Renal cortex interstitium (tissue), 11 donors: ENCODE measurements around the gene ZNF417. TPM values are rescaled to one million over a fixed set of nuclear protein-coding genes. Genes with fewer than 3 reads are reported as not detected.
"Not testable (repeated sequence)": the region's sequence is repeated elsewhere in the genome, so short reads cannot be mapped to it uniquely, and the experiment has no call there.

ENCODE experiments used
- DNase-seq, 11 donors: peaks; one replicate each; pipeline ENCODE4 v3.0.0-alpha.2; 2013; ENCODE audit warnings: low read depth in 9 of 11, low spot score in 4 of 11; ENCODE audit errors: extremely low read depth in 1 of 11
- polyA plus RNA-seq, 3 donors: library from polyadenylated mRNA; unstranded; fragments of 120-200 nt; gene quantifications; one replicate each; pipeline ENCODE4 v1.2.1, GENCODE V29; 2013; ENCODE audit not compliant: insufficient read length in 3 of 3

Gene ZNF417
- polyA plus RNA-seq, 3 donors: 20.6 to 31.7 (median 29.6) TPM

GRCh38 chr19:57900311-57900710, 16.1 kb downstream of the ZNF417 start:
- no peak for DNase-seq

GRCh38 chr19:57890706-57891105, 25.7 kb downstream of the ZNF417 start:
- DNase-seq: not testable (repeated sequence)

- peak; percentile 60 to 90 (median 77) for DNase-seq
Measured at GRCh38 chr19:57888560-57889231, 27.7 kb downstream of the ZNF417 start, which contains the start of gene ZNF814. ZNF814 (minus strand) TSS chr19:57889037; CDS start chr19:57888802, 235 bp downstream.

DNA sequence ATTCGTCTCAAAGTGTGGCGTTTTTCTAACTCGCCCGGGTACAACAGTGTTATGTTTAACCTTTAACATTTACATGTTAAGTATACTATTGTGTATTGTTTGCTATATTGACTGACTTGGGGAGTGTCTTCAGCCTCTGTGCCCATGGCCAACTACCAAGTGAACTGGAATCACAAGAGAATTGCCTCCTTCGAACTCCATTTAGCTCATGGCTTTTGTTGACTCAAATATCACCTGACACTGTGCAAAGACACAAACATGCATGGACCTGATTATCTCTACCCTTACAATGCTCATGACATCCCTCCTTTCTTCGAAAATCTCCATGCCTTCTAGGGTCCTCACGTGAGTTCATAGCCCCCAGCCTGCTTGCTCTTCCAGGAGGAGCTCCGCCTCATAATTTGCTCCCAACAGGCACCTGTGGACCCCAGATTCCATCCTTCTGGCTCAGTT, 28.3 kb downstream of the ZNF417 start:
- DNase-seq: no peak

- DNase-seq: peak in 8 of 11 donors; percentile 25 to 56 (median 38)
Measured at GRCh38 chr19:57887195-57887941, 29.0 kb downstream of the ZNF417 start.

DNA sequence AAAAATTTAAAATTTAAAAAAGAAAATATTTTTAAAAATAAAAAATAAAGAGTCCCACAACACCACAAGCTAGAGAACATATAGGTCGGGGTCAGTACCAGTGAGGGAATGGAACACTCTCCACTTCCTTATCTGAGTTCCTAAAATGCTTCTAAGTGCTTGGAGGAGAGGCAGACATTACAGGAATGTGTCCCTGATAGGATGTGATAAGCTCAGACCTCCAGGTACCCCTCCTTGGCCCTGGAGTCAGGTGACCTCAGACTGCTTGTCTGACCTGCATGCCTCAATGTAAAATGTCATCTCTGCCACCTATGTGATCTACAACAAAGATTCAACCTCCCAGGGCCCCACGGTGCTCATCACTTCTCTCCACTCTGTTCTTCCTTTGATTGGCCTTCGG, 30.3 kb downstream of the ZNF417 start:
- no peak for DNase-seq

DNA sequence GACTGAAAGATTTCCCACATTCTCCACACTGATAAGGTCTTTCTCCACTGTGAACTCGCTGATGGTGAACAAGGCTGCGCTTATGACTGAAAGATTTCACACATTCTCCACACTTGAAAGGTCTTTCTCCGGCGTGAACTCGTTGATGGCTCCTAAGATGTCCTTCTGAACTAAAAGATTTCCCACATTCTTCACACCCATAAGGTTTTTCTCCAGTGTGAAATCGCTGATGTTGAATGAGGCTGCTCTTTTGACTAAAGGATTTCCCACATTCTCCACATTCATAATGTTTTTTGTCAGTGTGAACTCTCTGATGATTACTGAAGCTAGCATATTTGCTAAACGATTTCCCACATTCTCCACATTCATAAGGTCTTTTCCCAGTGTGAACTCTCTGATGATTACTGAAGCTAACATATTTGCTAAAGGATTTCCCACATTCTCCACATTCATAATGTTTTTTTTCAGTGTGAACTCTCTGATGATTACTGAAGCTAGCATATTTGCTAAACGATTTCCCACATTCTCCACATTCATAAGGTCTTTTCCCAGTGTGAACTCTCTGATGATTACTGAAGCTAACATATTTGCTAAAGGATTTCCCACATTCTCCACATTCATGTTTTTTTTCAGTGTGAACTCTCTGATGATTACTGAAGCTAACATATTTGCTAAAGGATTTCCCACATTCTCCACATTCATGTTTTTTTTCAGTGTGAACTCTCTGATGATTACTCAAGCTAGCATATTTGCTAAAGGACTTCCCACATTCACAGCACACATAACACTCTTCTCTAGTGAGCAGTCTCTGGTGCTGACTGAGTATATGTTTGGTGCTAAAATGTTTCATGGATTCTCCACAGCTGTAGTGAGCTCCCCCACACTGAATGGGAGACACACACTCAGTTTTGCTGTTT, 42.3 kb downstream of the ZNF417 start:
- not testable (repeated sequence) for DNase-seq

- no peak for DNase-seq
Measured at GRCh38 chr19:57872450-57872849, 43.9 kb downstream of the ZNF417 start.

DNA sequence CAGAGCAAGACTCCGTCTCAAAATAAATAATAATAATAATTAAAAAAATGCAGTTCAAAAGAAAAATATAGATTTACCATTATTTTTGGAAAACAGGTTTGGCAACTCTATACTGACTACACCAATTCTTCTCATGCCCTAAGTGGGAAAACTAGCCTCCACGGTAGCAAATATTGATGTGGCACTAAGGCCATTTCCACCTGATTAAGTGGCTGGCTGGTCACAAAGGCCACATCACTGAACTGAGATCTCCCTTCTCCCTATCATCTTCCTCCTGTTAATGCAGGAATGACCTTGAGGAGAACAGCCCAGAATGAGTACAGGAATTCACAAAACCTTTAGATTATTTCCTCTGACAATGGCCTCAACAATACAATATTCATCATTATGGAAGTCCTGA, 46.2 kb downstream of the ZNF417 start:
- no peak for DNase-seq

DNA sequence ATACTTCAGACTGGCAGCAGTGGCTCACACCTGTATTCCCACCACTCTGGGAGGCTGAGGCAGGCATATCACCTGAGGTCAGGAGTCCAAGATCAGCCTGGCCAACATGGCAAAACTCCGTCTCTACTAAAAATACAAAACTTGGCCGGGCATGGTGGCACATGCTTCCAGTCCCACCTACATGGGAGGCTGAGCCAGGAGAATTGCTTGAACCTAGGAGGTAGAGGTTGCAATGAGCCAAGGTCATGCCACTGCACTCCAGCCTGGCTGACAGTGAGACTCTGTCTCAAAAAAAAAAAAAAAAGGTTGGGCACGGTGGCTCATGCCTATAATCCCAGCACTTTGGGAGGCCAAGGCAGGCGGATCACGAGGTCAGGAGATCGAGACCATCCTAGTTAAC, 46.7 kb downstream of the ZNF417 start:
- not testable (repeated sequence) for DNase-seq

DNA sequence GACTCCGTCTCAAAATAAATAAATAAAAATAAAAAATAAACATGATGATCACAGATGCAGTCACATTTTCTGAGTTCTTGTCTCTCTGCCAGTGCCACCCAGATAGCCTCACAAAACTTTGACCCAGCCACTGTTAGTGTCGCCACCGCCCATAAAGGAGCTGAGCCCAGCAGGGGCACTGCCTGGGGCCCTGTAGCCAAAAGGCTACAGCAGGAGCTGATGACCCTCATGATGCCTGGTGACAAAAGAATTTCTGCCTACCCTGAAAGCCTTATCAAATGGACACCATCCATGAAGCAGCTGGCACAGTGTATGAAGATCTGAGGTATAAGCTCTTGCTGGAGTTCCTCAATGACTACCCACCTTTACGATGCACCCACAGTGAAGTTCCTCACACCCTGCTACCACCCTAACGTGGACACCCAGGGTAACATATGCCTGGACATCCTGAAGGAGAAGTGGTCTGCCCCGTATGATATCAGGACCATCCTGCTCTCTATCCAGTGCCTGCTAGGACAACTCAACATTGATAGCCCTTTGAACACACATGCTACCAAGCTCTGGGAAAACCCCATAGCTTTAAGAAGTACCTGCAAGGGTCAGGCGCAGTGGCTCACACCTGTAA, 48.4 kb downstream of the ZNF417 start:
- no peak for DNase-seq

Other genes starting within 250 kb of the ZNF417 start
- gene ZSCAN4, start 247.7 kb downstream of the ZNF417 start, polyA plus RNA-seq: under 1 TPM in 2 of 3 donors, not detected in 1; 0.06 to 0.08 TPM
- 10 to 100 TPM; 14.2 to 17.3 (median 16.4) TPM for gene ZNF551, start 234.6 kb downstream of the ZNF417 start, polyA plus RNA-seq
- gene ZNF154, start 207.4 kb downstream of the ZNF417 start, polyA plus RNA-seq: 10 to 100 TPM; 26.3 to 36.1 (median 27.7) TPM
- 10 to 100 TPM; 17.7 to 20.6 (median 20.0) TPM for gene ZNF671, start 189.0 kb downstream of the ZNF417 start, polyA plus RNA-seq
- gene ZNF776, start 169.8 kb downstream of the ZNF417 start, polyA plus RNA-seq: 10 to 100 TPM; 34.6 to 45.6 (median 37.8) TPM
- 10 to 100 TPM; 21.2 to 29.9 (median 23.7) TPM for gene ZNF586, start 146.9 kb downstream of the ZNF417 start, polyA plus RNA-seq
- 10 to 100 TPM; 14.2 to 26.2 (median 19.2) TPM for gene ZNF552, start 101.7 kb downstream of the ZNF417 start, polyA plus RNA-seq
- 10 to 100 TPM; 14.2 to 18.6 (median 17.5) TPM for gene ZNF587B, start 86.3 kb downstream of the ZNF417 start, polyA plus RNA-seq
- 10 to 100 TPM; 24.8 to 49.0 (median 27.3) TPM for gene ZNF587, start 66.7 kb downstream of the ZNF417 start, polyA plus RNA-seq
- gene ZNF814, start 27.6 kb downstream of the ZNF417 start, polyA plus RNA-seq: 10 to 100 TPM; 56.1 to 83.8 (median 59.8) TPM
- 10 to 100 TPM; 21.9 to 32.8 (median 25.7) TPM for gene ZNF418, start 18.8 kb upstream of the ZNF417 start, polyA plus RNA-seq
- 1 to 10 TPM; 8.9 to 10.0 (median 9.6) TPM for gene ZNF256, start 31.1 kb upstream of the ZNF417 start, polyA plus RNA-seq
- gene C19orf18, start 57.9 kb upstream of the ZNF417 start, polyA plus RNA-seq: 1 to 10 TPM; 1.4 to 3.1 (median 1.7) TPM
- 10 to 100 TPM; 29.1 to 33.5 (median 31.7) TPM for gene ZNF606, start 86.2 kb upstream of the ZNF417 start, polyA plus RNA-seq
- gene ZSCAN1, start 117.4 kb upstream of the ZNF417 start, polyA plus RNA-seq: 1 to 10 TPM; 2.9 to 7.3 (median 4.8) TPM
- 10 to 100 TPM; 21.8 to 30.3 (median 21.8) TPM for gene ZNF135, start 142.7 kb upstream of the ZNF417 start, polyA plus RNA-seq
- 100 to 1,000 TPM in 1 of 3 donors, 10 to 100 TPM in 2; 79.0 to 116 (median 98.4) TPM for gene ZSCAN18, start 181.6 kb upstream of the ZNF417 start, polyA plus RNA-seq
- gene ZNF329, start 234.2 kb upstream of the ZNF417 start, polyA plus RNA-seq: 10 to 100 TPM; 21.5 to 26.0 (median 23.7) TPM